HCT116 (cell line): ENCODE measurements around the gene CUX1.

Source experiments
- EGR1 ChIP-seq: IDR thresholded peaks from 2 replicates; pipeline ENCODE4 v1.6.1; 2012; ENCODE audit warnings: low read depth
- EZH2 ChIP-seq: fragments of 200-600 bp; sonication (generic); IDR thresholded peaks from 2 replicates; pipeline ENCODE4 v1.6.1; 2017; ENCODE audit warnings: antibody characterized with exemption, mixed run types
- EZH2phosphoT487 ChIP-seq: fragments of 200-600 bp; IDR thresholded peaks from 2 replicates; pipeline ENCODE4 v1.6.1; 2018; ENCODE audit warnings: antibody characterized with exemption, borderline replicate concordance
- POLR2A ChIP-seq: IDR thresholded peaks from 2 replicates; pipeline ENCODE4 v1.7.0; 2011; ENCODE audit warnings: borderline replicate concordance; ENCODE audit not compliant: insufficient read depth, insufficient read length; ENCODE audit errors: extremely low read depth
- POLR2AphosphoS5 ChIP-seq: IDR thresholded peaks from 2 replicates; pipeline ENCODE4 v1.6.1; 2011; ENCODE audit warnings: mild to moderate bottlenecking, low read depth, low read length, moderate library complexity
- RAD21 ChIP-seq: IDR thresholded peaks from 2 replicates; pipeline ENCODE4 v1.6.1; 2012; ENCODE audit warnings: low read depth, mild to moderate bottlenecking
- SIN3A ChIP-seq: IDR thresholded peaks from 2 replicates; pipeline ENCODE4 v1.6.1; 2012; ENCODE audit warnings: low read depth
- TCF7L2 ChIP-seq: IDR thresholded peaks from 2 replicates; pipeline ENCODE4 v1.7.0; 2011; ENCODE audit warnings: borderline replicate concordance, inconsistent platforms; ENCODE audit not compliant: insufficient read depth, insufficient read length; ENCODE audit errors: extremely low read depth
- ZNF274 ChIP-seq: fragments of 200-500 bp; sonication (Bioruptor generic); IDR thresholded peaks from 2 replicates; pipeline ENCODE4 v1.6.1; 2014; ENCODE audit warnings: mild to moderate bottlenecking, low read depth, low read length, inconsistent platforms
- TF ChIP-seq, protein P1 (sequence below), 3 experiments: fragments of 200-600 bp in 1 of 3; sonication (generic) in 1 of 3; IDR thresholded peaks in 2 of 3; conservative IDR thresholded peaks in 1 of 3; 2 replicates each; pipeline ENCODE4 v1.5.1; 2012 to 2017; ENCODE audit warnings: low read depth in 2 of 3, low read length in 2 of 3, antibody characterized with exemption in 1 of 3, borderline replicate concordance in 1 of 3, control low read depth in 1 of 3, mild to moderate bottlenecking in 1 of 3, mixed read lengths in 1 of 3, mixed run types in 1 of 3, moderate library complexity in 1 of 3; ENCODE audit not compliant: insufficient read depth in 1 of 3
- TF ChIP-seq, protein P2 (sequence below): IDR thresholded peaks from 2 replicates; pipeline ENCODE4 v1.6.1; 2012
- TF ChIP-seq, protein P3 (sequence below): IDR thresholded peaks from 2 replicates; pipeline ENCODE4 v1.6.1; 2012; ENCODE audit warnings: low read depth

DNA sequence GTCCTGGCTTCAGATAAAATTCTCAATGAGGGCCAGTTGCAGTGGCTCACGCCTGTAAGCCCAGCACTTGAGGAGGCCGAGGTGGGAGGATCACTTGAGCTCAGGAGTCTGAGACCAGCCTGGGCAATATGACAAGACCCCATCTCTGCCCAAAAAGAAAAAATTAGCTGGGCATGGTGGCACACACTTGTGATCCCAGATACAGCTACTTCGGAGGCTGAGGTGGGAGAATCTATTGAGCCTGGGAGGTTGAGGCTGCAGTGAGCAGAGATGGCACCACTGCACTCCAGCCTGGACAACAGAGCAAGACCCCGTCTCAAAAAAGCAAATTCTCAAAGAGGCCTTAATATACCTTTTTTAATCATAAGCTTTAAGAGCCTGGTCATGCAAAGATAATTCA is 142.9 kb downstream of the CUX1 start:
- TF ChIP-seq POLR2A (no peak), RAD21 (no peak), SIN3A (no peak), EZH2phosphoT487 (no peak), EGR1 (no peak), POLR2AphosphoS5 (no peak), EZH2 (no peak), ZNF274 (no peak), TCF7L2 (no peak)
- TF ChIP-seq, protein P1, sequence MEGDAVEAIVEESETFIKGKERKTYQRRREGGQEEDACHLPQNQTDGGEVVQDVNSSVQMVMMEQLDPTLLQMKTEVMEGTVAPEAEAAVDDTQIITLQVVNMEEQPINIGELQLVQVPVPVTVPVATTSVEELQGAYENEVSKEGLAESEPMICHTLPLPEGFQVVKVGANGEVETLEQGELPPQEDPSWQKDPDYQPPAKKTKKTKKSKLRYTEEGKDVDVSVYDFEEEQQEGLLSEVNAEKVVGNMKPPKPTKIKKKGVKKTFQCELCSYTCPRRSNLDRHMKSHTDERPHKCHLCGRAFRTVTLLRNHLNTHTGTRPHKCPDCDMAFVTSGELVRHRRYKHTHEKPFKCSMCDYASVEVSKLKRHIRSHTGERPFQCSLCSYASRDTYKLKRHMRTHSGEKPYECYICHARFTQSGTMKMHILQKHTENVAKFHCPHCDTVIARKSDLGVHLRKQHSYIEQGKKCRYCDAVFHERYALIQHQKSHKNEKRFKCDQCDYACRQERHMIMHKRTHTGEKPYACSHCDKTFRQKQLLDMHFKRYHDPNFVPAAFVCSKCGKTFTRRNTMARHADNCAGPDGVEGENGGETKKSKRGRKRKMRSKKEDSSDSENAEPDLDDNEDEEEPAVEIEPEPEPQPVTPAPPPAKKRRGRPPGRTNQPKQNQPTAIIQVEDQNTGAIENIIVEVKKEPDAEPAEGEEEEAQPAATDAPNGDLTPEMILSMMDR (IDR thresholded peaks at IDR 0.05 in 2 of 3, conservative IDR thresholded peaks at IDR 0.05 in 1 of 3; ENCODE audit: borderline replicate concordance in 1 of 3, insufficient read depth in 1 of 3, low read depth in 2 of 3, low read length in 2 of 3), result no peak
- TF ChIP-seq, protein P2, sequence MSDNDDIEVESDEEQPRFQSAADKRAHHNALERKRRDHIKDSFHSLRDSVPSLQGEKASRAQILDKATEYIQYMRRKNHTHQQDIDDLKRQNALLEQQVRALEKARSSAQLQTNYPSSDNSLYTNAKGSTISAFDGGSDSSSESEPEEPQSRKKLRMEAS, result no peak
- TF ChIP-seq, protein P3, sequence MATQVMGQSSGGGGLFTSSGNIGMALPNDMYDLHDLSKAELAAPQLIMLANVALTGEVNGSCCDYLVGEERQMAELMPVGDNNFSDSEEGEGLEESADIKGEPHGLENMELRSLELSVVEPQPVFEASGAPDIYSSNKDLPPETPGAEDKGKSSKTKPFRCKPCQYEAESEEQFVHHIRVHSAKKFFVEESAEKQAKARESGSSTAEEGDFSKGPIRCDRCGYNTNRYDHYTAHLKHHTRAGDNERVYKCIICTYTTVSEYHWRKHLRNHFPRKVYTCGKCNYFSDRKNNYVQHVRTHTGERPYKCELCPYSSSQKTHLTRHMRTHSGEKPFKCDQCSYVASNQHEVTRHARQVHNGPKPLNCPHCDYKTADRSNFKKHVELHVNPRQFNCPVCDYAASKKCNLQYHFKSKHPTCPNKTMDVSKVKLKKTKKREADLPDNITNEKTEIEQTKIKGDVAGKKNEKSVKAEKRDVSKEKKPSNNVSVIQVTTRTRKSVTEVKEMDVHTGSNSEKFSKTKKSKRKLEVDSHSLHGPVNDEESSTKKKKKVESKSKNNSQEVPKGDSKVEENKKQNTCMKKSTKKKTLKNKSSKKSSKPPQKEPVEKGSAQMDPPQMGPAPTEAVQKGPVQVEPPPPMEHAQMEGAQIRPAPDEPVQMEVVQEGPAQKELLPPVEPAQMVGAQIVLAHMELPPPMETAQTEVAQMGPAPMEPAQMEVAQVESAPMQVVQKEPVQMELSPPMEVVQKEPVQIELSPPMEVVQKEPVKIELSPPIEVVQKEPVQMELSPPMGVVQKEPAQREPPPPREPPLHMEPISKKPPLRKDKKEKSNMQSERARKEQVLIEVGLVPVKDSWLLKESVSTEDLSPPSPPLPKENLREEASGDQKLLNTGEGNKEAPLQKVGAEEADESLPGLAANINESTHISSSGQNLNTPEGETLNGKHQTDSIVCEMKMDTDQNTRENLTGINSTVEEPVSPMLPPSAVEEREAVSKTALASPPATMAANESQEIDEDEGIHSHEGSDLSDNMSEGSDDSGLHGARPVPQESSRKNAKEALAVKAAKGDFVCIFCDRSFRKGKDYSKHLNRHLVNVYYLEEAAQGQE, result no peak
